ENCODE results near the gene COQ8B.

DNA sequence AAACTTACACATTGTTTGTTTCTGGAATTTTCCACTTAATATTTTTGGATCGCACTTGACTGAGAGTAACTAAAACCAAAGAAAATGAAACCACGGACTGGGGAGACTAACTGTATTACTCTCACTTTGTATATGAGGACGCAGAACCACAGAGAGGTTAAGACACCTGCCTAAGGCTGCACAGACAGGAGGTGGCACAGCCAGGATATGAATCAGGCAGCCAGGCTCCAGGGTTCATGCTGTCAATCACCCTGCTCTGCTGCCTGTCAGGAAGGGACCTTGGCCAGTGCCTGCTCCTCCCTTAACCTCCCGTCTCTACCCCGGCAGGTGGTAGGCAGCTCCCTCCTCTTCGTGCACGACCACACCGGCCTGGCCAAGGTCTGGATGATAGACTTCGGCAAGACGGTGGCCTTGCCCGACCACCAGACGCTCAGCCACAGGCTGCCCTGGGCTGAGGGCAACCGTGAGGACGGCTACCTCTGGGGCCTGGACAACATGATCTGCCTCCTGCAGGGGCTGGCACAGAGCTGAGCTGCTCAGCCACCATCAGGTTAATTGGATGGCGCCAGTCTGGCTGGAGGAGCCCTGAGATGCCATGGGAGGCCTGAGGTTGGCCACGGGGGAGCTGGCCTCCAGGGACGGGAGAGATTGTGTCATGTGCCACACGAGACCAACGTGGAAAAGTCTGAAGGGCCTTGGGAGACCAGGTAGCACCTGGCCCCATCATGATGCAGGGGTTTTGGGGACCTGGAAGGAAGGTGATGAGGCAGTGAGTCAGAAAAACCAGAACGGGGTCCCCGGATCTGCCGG, 22.5 kb upstream of the COQ8B start:
- TF ChIP-seq CTCF (IDR thresholded peaks at IDR 0.05) (no peak), POLR2A (IDR thresholded peaks at IDR 0.05) (no peak)

All from sigmoid colon (tissue), 3 donors.